ENCODE data around the gene DNAAF5. TPM values are rescaled to one million over a fixed set of nuclear protein-coding genes. Genes with fewer than 3 reads are reported as not detected.
A peak's percentile ranks its signal among the peaks of the same experiment; 100 is the strongest.

DNAAF5 gene
- total and polyA plus RNA-seq, 2 of the 4 experiments (the other 2 are of a cell fraction): 12.4 to 32.6 TPM

- Histone ChIP-seq H2BK20ac (ENCODE audit: low read depth, low read length) (no peak overlapping the region), H3K18ac (ENCODE audit: low read depth, low read length) (no peak overlapping the region), H3K4me3 (ENCODE audit: insufficient read depth, low read depth, low read length) (no peak overlapping the region), H4K91ac (ENCODE audit: insufficient read depth, low read depth, low read length) (no peak overlapping the region), H4K5ac (ENCODE audit: low read depth, low read length) (no peak overlapping the region), H3K9me3 (ENCODE audit: control insufficient read depth, insufficient read depth, low read length) (no peaks in the 10 kb centered on the region), H3K4me2 (ENCODE audit: low read depth, low read length) (no peak overlapping the region), H3K27me3 (ENCODE audit: control insufficient read depth, insufficient read depth, low read length) (no peaks in the 10 kb centered on the region), H3K14ac (replicated peaks; ENCODE audit: low read depth, low read length) (peak overlapping the region; percentile 3), H3K9me1 (ENCODE audit: insufficient read depth, low read length) (peaks cover 21% of the 10 kb centered on the region), H3K79me1 (ENCODE audit: low read depth in 1 of 2, low read length in 2 of 2) (peaks cover 28 to 84% of the 10 kb centered on the region in 2 experiments), H3K9ac (ENCODE audit: low read depth, low read length) (no peak overlapping the region), H4K8ac (ENCODE audit: low read depth in 2 of 2, low read length in 2 of 2) (no peak overlapping the region; a peak in 1 of 4 replicates), H2BK5ac (ENCODE audit: low read depth, low read length, poor library complexity, severe bottlenecking) (no peak overlapping the region), H3K23ac (ENCODE audit: low read depth, low read length) (no peak overlapping the region), H3K4ac (ENCODE audit: low read depth, low read length) (no peak overlapping the region), H2AK9ac (replicated peaks; ENCODE audit: low read depth, low read length, poor library complexity) (no peak overlapping the region), H2BK15ac (ENCODE audit: low read depth, low read length) (peak overlapping the region; percentile 18; the same call in 1 of the 3 replicates), H2AK5ac (ENCODE audit: low read depth, low read length) (peak overlapping the region; percentile 31; the same call in 1 of the 2 replicates), H4K20me1 (ENCODE audit: insufficient read depth, low read length) (peaks cover 62% of the 10 kb centered on the region), H3K27ac (ENCODE audit: insufficient read depth, low read length) (no peak overlapping the region), H2BK120ac (ENCODE audit: low read depth, low read length) (no peak overlapping the region), H3K36me3 (ENCODE audit: control insufficient read depth, insufficient read depth, low read length) (peaks cover 10% of the 10 kb centered on the region), H2AFZ (replicated peaks; ENCODE audit: low read length, poor library complexity) (no peak overlapping the region), H3K56ac (ENCODE audit: extremely low read depth, insufficient read depth, low read length) (no peak overlapping the region), H3K4me1 (ENCODE audit: control insufficient read depth, insufficient read depth, low read length) (peaks cover 22% of the 10 kb centered on the region)
- TF ChIP-seq USF2 (IDR thresholded peaks at IDR 0.05; ENCODE audit: low read depth, low read length): no peak
- no peak for TF ChIP-seq MXI1 (IDR thresholded peaks at IDR 0.05; ENCODE audit: borderline replicate concordance, low read depth, low read length)
- TF ChIP-seq RFX5 (IDR thresholded peaks at IDR 0.05; ENCODE audit: low read depth, low read length): no peak
- TF ChIP-seq FOS (IDR thresholded peaks at IDR 0.05; ENCODE audit: low read depth, low read length): no peak
- TF ChIP-seq CHD1 (IDR thresholded peaks at IDR 0.05; ENCODE audit: low read depth, low read length): no peak
- TF ChIP-seq NFE2L2 (IDR thresholded peaks at IDR 0.05; ENCODE audit: low read depth, low read length): no peak
- no peak for TF ChIP-seq ELK1 (IDR thresholded peaks at IDR 0.05; ENCODE audit: borderline replicate concordance, low read depth, low read length)
- TF ChIP-seq MAZ (IDR thresholded peaks at IDR 0.05; ENCODE audit: borderline replicate concordance, low read depth, low read length): no peak
- no peak for TF ChIP-seq CEBPB (IDR thresholded peaks at IDR 0.05; ENCODE audit: low read depth, low read length)
- TF ChIP-seq SMC3 (IDR thresholded peaks at IDR 0.05; ENCODE audit: low read depth, low read length): no peak
- TF ChIP-seq POLR2A (IDR thresholded peaks at IDR 0.05; ENCODE audit: low read depth, low read length): no peak
- no peak for TF ChIP-seq RCOR1 (IDR thresholded peaks at IDR 0.05; ENCODE audit: insufficient replicate concordance, low read length)
- no peak for TF ChIP-seq RAD21 (IDR thresholded peaks at IDR 0.05; ENCODE audit: low read length)
- TF ChIP-seq CTCF (conservative IDR thresholded peaks at IDR 0.05; ENCODE audit: low read depth, low read length): no peak
- no peak for TF ChIP-seq MAFK (IDR thresholded peaks at IDR 0.05; ENCODE audit: low read depth, low read length)
- no peak for TF ChIP-seq BHLHE40 (IDR thresholded peaks at IDR 0.05; ENCODE audit: low read depth, low read length)
- DNase-seq: peak; percentile 30
- intact Hi-C loops (cut with micrococcal nuclease) (no loop called here), dilution Hi-C loops (cut with HindIII; ENCODE audit: low sequenced_read_pairs, unreplicated experiment) (no loop called here), in situ Hi-C loops (cut with MboI; ENCODE audit: low sequenced_read_pairs) (no loop called here)
- CTCF ChIA-PET: interaction anchor here (1.1 kb wide), 1 partner anchor 9 kb away, joined by 3 read pairs; no protein-coding TSS in a partner anchor
- no CpG with 5 or more reads among the region's 8 CpGs for WGBS, 2 experiments (ENCODE audit: extremely low coverage in 2 of 2, insufficient read length in 1 of 2)
- no TSS peak for BruUV-seq (replicated peaks)
- no peak for ATAC-seq (ENCODE audit: low read depth)
- POLR2A ChIA-PET (ENCODE audit: unreplicated experiment): no interaction called here
Measured at GRCh38 chr7:833601-834258, 107.2 kb downstream of the DNAAF5 start.
